Lung (tissue), 12 donors: ENCODE results near the gene VWA3A. TPM values are rescaled to one million over a fixed set of nuclear protein-coding genes. Genes with fewer than 3 reads are reported as not detected.
A peak's percentile ranks its signal among the peaks of the same experiment; 100 is the strongest.

Experiments
- ATAC-seq: fragments of 200-7000 bp; cut with Tn5 transposase; one replicate; pipeline ENCODE4 v1.9.1; 2020; ENCODE audit warnings: moderate number of reproducible peaks; ENCODE audit not compliant: insufficient read depth, low FRiP score
- DNase-seq, 3 donors: peaks; one replicate each; pipeline ENCODE4 v3.0.0-alpha.2; 2013 to 2017
- H3K27ac ChIP-seq, 2 donors: one replicate each; pipeline ENCODE4 v1.5.1; 2013; ENCODE audit warnings: mild to moderate bottlenecking in 2 of 2, moderate library complexity in 2 of 2, control low read depth in 1 of 2, inconsistent platforms in 1 of 2, low read depth in 1 of 2, low read length in 1 of 2
- H3K27me3 ChIP-seq, 3 donors: one replicate each; pipeline ENCODE4 v1.5.1; 2013; ENCODE audit warnings: low read length in 2 of 3; ENCODE audit not compliant: control insufficient read depth in 3 of 3, insufficient read depth in 3 of 3
- H3K36me3 ChIP-seq, 4 donors: one replicate each; pipeline ENCODE4 v1.5.1; 2013; ENCODE audit warnings: low read length in 4 of 4, mild to moderate bottlenecking in 1 of 4, moderate library complexity in 1 of 4; ENCODE audit not compliant: control insufficient read depth in 4 of 4, insufficient read depth in 4 of 4
- H3K4me1 ChIP-seq, 5 donors: one replicate each; pipeline ENCODE4 v1.5.1; 2013; ENCODE audit warnings: low read length in 5 of 5, mild to moderate bottlenecking in 2 of 5, moderate library complexity in 1 of 5; ENCODE audit not compliant: control insufficient read depth in 5 of 5, insufficient read depth in 5 of 5
- H3K4me3 ChIP-seq: one replicate; pipeline ENCODE4 v1.5.1; 2013; ENCODE audit warnings: mild to moderate bottlenecking, control low read depth, moderate library complexity
- H3K9ac ChIP-seq, 2 donors: one replicate each; pipeline ENCODE4 v1.5.1; 2013; ENCODE audit warnings: low read length in 2 of 2, control low read depth in 1 of 2; ENCODE audit not compliant: insufficient read depth in 1 of 2
- H3K9me3 ChIP-seq, 4 donors: one replicate each; pipeline ENCODE4 v1.5.1; 2013; ENCODE audit warnings: low read length in 3 of 4, mild to moderate bottlenecking in 1 of 4, moderate library complexity in 1 of 4; ENCODE audit not compliant: control insufficient read depth in 4 of 4, insufficient read depth in 3 of 4
- WGBS, 2 donors: extraction: QIAGEN DNeasy Blood & Tissue Kit; methylation state at CpG; one replicate each; pipeline ENCODE4 v1.1.7; 2013; 5-methylcytosine and 5-hydroxymethylcytosine counted together
- polyA plus RNA-seq, 2 donors: library from polyadenylated mRNA; stranded (reverse); fragments of 200-250 nt; gene quantifications; one replicate each; pipeline ENCODE4 v1.2.1, GENCODE V29; 2013
- total RNA-seq, 2 donors: library from RNA; depleted of rRNA in 1 of 2; stranded (reverse); fragments of >200 nt in 1 of 2; gene quantifications; one replicate each; pipeline ENCODE4 v1.2.1, GENCODE V29; 2014 to 2021
- TF ChIP-seq, protein P1 (sequence below): IDR thresholded peaks from 2 replicates; pipeline ENCODE4 v1.5.1; 2012; ENCODE audit warnings: mild to moderate bottlenecking; ENCODE audit errors: control extremely low read depth, extremely low read depth
- donor health status: control.
- donor health status: control.
- donor health status: Bipolar disorder and iron deficiency.
- donor health status: healthy.
- donor health status: DM: yes; HTN: yes; CAD: no.

VWA3A gene
- total and polyA plus RNA-seq, 4 donors, result 2.4 to 15.1 (median 8.7) TPM

GRCh38 chr16:22075043-22075757 is 17.1 kb upstream of the VWA3A start:
- Histone ChIP-seq H3K4me1 (peaks cover 0 to 10% (median 5%) of the 10 kb centered on the region in 5 donors), H3K27ac (no peak overlapping the region), H3K9ac (no peak overlapping the region), H3K4me3 (no peak overlapping the region), H3K9me3 (no peaks in the 10 kb centered on the region), H3K36me3 (peaks cover 0 to 7% (median under 1%) of the 10 kb centered on the region in 4 donors), H3K27me3 (no peaks in the 10 kb centered on the region)
- 93 to 96% methylated on average over 11 of the region's 11 CpGs for WGBS, 2 donors
- TF ChIP-seq, protein P1, sequence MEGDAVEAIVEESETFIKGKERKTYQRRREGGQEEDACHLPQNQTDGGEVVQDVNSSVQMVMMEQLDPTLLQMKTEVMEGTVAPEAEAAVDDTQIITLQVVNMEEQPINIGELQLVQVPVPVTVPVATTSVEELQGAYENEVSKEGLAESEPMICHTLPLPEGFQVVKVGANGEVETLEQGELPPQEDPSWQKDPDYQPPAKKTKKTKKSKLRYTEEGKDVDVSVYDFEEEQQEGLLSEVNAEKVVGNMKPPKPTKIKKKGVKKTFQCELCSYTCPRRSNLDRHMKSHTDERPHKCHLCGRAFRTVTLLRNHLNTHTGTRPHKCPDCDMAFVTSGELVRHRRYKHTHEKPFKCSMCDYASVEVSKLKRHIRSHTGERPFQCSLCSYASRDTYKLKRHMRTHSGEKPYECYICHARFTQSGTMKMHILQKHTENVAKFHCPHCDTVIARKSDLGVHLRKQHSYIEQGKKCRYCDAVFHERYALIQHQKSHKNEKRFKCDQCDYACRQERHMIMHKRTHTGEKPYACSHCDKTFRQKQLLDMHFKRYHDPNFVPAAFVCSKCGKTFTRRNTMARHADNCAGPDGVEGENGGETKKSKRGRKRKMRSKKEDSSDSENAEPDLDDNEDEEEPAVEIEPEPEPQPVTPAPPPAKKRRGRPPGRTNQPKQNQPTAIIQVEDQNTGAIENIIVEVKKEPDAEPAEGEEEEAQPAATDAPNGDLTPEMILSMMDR, result no peak
- ATAC-seq, result no peak
- DNase-seq, result no peak

GRCh38 chr16:22075776-22076175 is 16.6 kb upstream of the VWA3A start:
- DNase-seq, result no peak
- Histone ChIP-seq H3K27ac (no peak overlapping the region), H3K4me3 (no peak overlapping the region), H3K27me3 (no peaks in the 10 kb centered on the region), H3K4me1 (peaks cover 0 to 6% (median 2%) of the 10 kb centered on the region in 5 donors), H3K9ac (no peak overlapping the region), H3K9me3 (no peaks in the 10 kb centered on the region), H3K36me3 (peaks cover 0 to 7% (median under 1%) of the 10 kb centered on the region in 4 donors)
- ATAC-seq, result no peak
- TF ChIP-seq, protein P1, result no peak
- WGBS, 2 donors, result 93% methylated on average over 1 of the region's 1 CpG

- no peaks in the 10 kb centered on the region for H3K9me3 ChIP-seq
- H3K9ac ChIP-seq, result no peak overlapping the region
- H3K27me3 ChIP-seq, result no peaks in the 10 kb centered on the region
- TF ChIP-seq, protein P1, result peak; percentile 52
- WGBS, 2 donors, result 41 to 44% methylated on average over 8 of the region's 8 CpGs
- no peak overlapping the region for H3K4me3 ChIP-seq
- no peak overlapping the region for H3K27ac ChIP-seq
- peaks cover 0 to 2% (median 0%) of the 10 kb centered on the region in 5 donors for H3K4me1 ChIP-seq
- H3K36me3 ChIP-seq, result peaks cover 0 to 7% (median under 1%) of the 10 kb centered on the region in 4 donors
- ATAC-seq, result no peak
- DNase-seq, result peak; percentile 71 to 75 (median 74)
Observed at GRCh38 chr16:22077700-22078313, 14.5 kb upstream of the VWA3A start.
